Sigmoid colon (tissue), 4 donors: ENCODE results near the gene LCN1.

Source experiments
- CTCF ChIP-seq, 4 experiments: fragments of 450-650 bp in 3 of 4; fragments of 200-600 bp in 1 of 4; IDR thresholded peaks; one replicate each; pipeline ENCODE4 v1.5.1; 2016 to 2019; ENCODE audit warnings: antibody characterized with exemption in 4 of 4, mild to moderate bottlenecking in 3 of 4, moderate library complexity in 2 of 4
- EP300 ChIP-seq, 4 donors: sonication (generic); formaldehyde crosslinking; IDR thresholded peaks; one replicate each; pipeline ENCODE4 v1.6.1; 2017; ENCODE audit warnings: antibody characterized with exemption in 4 of 4
- POLR2A ChIP-seq, 2 donors: fragments of 450-650 bp; IDR thresholded peaks; one replicate each; pipeline ENCODE4 v1.6.1; 2016; ENCODE audit warnings: antibody characterized with exemption in 2 of 2, mild to moderate bottlenecking in 2 of 2, moderate library complexity in 2 of 2
- POLR2AphosphoS5 ChIP-seq, 4 donors: sonication (generic); formaldehyde crosslinking; IDR thresholded peaks; one replicate each; pipeline ENCODE4 v1.6.1; 2017; ENCODE audit warnings: antibody characterized with exemption in 4 of 4

GRCh38 chr9:135574331-135574730 lies 53.1 kb downstream of the LCN1 start:
- no peak for TF ChIP-seq POLR2A (IDR thresholded peaks at IDR 0.05)
- no peak for TF ChIP-seq CTCF (IDR thresholded peaks at IDR 0.05)
- TF ChIP-seq EP300 (IDR thresholded peaks at IDR 0.05) = no peak
- no peak for TF ChIP-seq POLR2AphosphoS5 (IDR thresholded peaks at IDR 0.05)
